Measurements from ENCODE around the gene S100A7A.
"Not testable (repeated sequence)": the region's sequence is repeated elsewhere in the genome, so short reads cannot be mapped to it uniquely, and the experiment has no call there.

The S100A7A gene

GRCh38 chr1:153417136-153417888 lies 992 bp downstream of the S100A7A start:
- peaks cover 2% of the 10 kb centered on the region for H3K27me3 ChIP-seq (ENCODE audit: control insufficient read depth, insufficient read depth, low read length)
- no peak overlapping the region for H3K9ac ChIP-seq (ENCODE audit: low read length)
- no peak overlapping the region for H3K27ac ChIP-seq (ENCODE audit: low read depth, low read length)
- no peaks in the 10 kb centered on the region for H3K4me1 ChIP-seq (ENCODE audit: control insufficient read depth, insufficient read depth, low read length)
- H3K36me3 ChIP-seq (ENCODE audit: control insufficient read depth, insufficient read depth, low read length), result no peaks in the 10 kb centered on the region
- no peak overlapping the region for H3K4me3 ChIP-seq (ENCODE audit: low read length)

- not testable (repeated sequence) for H3K36me3 ChIP-seq (ENCODE audit: control insufficient read depth, insufficient read depth, low read length); H3K9ac ChIP-seq (ENCODE audit: low read length); H3K27me3 ChIP-seq (ENCODE audit: control insufficient read depth, insufficient read depth, low read length); H3K4me3 ChIP-seq (ENCODE audit: low read length); H3K27ac ChIP-seq (ENCODE audit: low read depth, low read length); H3K4me1 ChIP-seq (ENCODE audit: control insufficient read depth, insufficient read depth, low read length)
Measured at GRCh38 chr1:153418758-153419435, 2.6 kb downstream of the S100A7A start.

GRCh38 chr1:153419436-153419793 lies 3.1 kb downstream of the S100A7A start:
- not testable (repeated sequence) for H3K4me3 ChIP-seq (ENCODE audit: low read length); H3K36me3 ChIP-seq (ENCODE audit: control insufficient read depth, insufficient read depth, low read length); H3K27me3 ChIP-seq (ENCODE audit: control insufficient read depth, insufficient read depth, low read length); H3K27ac ChIP-seq (ENCODE audit: low read depth, low read length); H3K9ac ChIP-seq (ENCODE audit: low read length); H3K4me1 ChIP-seq (ENCODE audit: control insufficient read depth, insufficient read depth, low read length)

- no peak overlapping the region for H3K9ac ChIP-seq (ENCODE audit: low read length)
- no peaks in the 10 kb centered on the region for H3K4me1 ChIP-seq (ENCODE audit: control insufficient read depth, insufficient read depth, low read length)
- peaks cover 2% of the 10 kb centered on the region for H3K27me3 ChIP-seq (ENCODE audit: control insufficient read depth, insufficient read depth, low read length)
- no peaks in the 10 kb centered on the region for H3K36me3 ChIP-seq (ENCODE audit: control insufficient read depth, insufficient read depth, low read length)
- no peak overlapping the region for H3K27ac ChIP-seq (ENCODE audit: low read depth, low read length)
- H3K4me3 ChIP-seq (ENCODE audit: low read length), result no peak overlapping the region
Measured at GRCh38 chr1:153420306-153420705, 4.0 kb downstream of the S100A7A start.

- Histone ChIP-seq H3K27me3 (ENCODE audit: control insufficient read depth, insufficient read depth, low read length) (peaks cover 2% of the 10 kb centered on the region), H3K27ac (ENCODE audit: low read depth, low read length) (no peak overlapping the region), H3K36me3 (ENCODE audit: control insufficient read depth, insufficient read depth, low read length) (no peaks in the 10 kb centered on the region), H3K9ac (ENCODE audit: low read length) (no peak overlapping the region), H3K4me1 (ENCODE audit: control insufficient read depth, insufficient read depth, low read length) (no peaks in the 10 kb centered on the region), H3K4me3 (ENCODE audit: low read length) (no peak overlapping the region)
Measured at GRCh38 chr1:153422450-153423068, 6.2 kb downstream of the S100A7A start.

- H3K4me3 ChIP-seq (ENCODE audit: low read length), result no peak overlapping the region
- H3K4me1 ChIP-seq (ENCODE audit: control insufficient read depth, insufficient read depth, low read length), result no peaks in the 10 kb centered on the region
- H3K36me3 ChIP-seq (ENCODE audit: control insufficient read depth, insufficient read depth, low read length), result no peaks in the 10 kb centered on the region
- no peak overlapping the region for H3K9ac ChIP-seq (ENCODE audit: low read length)
- no peak overlapping the region for H3K27ac ChIP-seq (ENCODE audit: low read depth, low read length)
- H3K27me3 ChIP-seq (ENCODE audit: control insufficient read depth, insufficient read depth, low read length), result no peaks in the 10 kb centered on the region
Measured at GRCh38 chr1:153426809-153427208, 10.5 kb downstream of the S100A7A start.

GRCh38 chr1:153428073-153428638 lies 11.8 kb downstream of the S100A7A start:
- Histone ChIP-seq H3K36me3 (ENCODE audit: control insufficient read depth, insufficient read depth, low read length) (no peaks in the 10 kb centered on the region), H3K4me3 (ENCODE audit: low read length) (no peak overlapping the region), H3K27ac (ENCODE audit: low read depth, low read length) (no peak overlapping the region), H3K4me1 (ENCODE audit: control insufficient read depth, insufficient read depth, low read length) (no peaks in the 10 kb centered on the region), H3K9ac (ENCODE audit: low read length) (no peak overlapping the region), H3K27me3 (ENCODE audit: control insufficient read depth, insufficient read depth, low read length) (no peaks in the 10 kb centered on the region)

GRCh38 chr1:153428791-153429190 lies 12.5 kb downstream of the S100A7A start:
- no peak overlapping the region for H3K9ac ChIP-seq (ENCODE audit: low read length)
- no peaks in the 10 kb centered on the region for H3K4me1 ChIP-seq (ENCODE audit: control insufficient read depth, insufficient read depth, low read length)
- no peaks in the 10 kb centered on the region for H3K36me3 ChIP-seq (ENCODE audit: control insufficient read depth, insufficient read depth, low read length)
- H3K4me3 ChIP-seq (ENCODE audit: low read length), result no peak overlapping the region
- no peak overlapping the region for H3K27ac ChIP-seq (ENCODE audit: low read depth, low read length)
- H3K27me3 ChIP-seq (ENCODE audit: control insufficient read depth, insufficient read depth, low read length), result no peaks in the 10 kb centered on the region

GRCh38 chr1:153429266-153430165 lies 13.2 kb downstream of the S100A7A start:
- H3K9ac ChIP-seq (ENCODE audit: low read length), result no peak overlapping the region
- no peaks in the 10 kb centered on the region for H3K4me1 ChIP-seq (ENCODE audit: control insufficient read depth, insufficient read depth, low read length)
- H3K27me3 ChIP-seq (ENCODE audit: control insufficient read depth, insufficient read depth, low read length), result no peaks in the 10 kb centered on the region
- H3K4me3 ChIP-seq (ENCODE audit: low read length), result no peak overlapping the region
- H3K36me3 ChIP-seq (ENCODE audit: control insufficient read depth, insufficient read depth, low read length), result no peaks in the 10 kb centered on the region
- H3K27ac ChIP-seq (ENCODE audit: low read depth, low read length), result no peak overlapping the region

GRCh38 chr1:153430166-153430553 lies 13.8 kb downstream of the S100A7A start:
- no peak overlapping the region for H3K4me3 ChIP-seq (ENCODE audit: low read length)
- no peaks in the 10 kb centered on the region for H3K27me3 ChIP-seq (ENCODE audit: control insufficient read depth, insufficient read depth, low read length)
- H3K36me3 ChIP-seq (ENCODE audit: control insufficient read depth, insufficient read depth, low read length), result no peaks in the 10 kb centered on the region
- no peaks in the 10 kb centered on the region for H3K4me1 ChIP-seq (ENCODE audit: control insufficient read depth, insufficient read depth, low read length)
- no peak overlapping the region for H3K27ac ChIP-seq (ENCODE audit: low read depth, low read length)
- H3K9ac ChIP-seq (ENCODE audit: low read length), result no peak overlapping the region

GRCh38 chr1:153430561-153430960 lies 14.2 kb downstream of the S100A7A start:
- no peaks in the 10 kb centered on the region for H3K4me1 ChIP-seq (ENCODE audit: control insufficient read depth, insufficient read depth, low read length)
- H3K9ac ChIP-seq (ENCODE audit: low read length), result no peak overlapping the region
- no peaks in the 10 kb centered on the region for H3K27me3 ChIP-seq (ENCODE audit: control insufficient read depth, insufficient read depth, low read length)
- H3K4me3 ChIP-seq (ENCODE audit: low read length), result no peak overlapping the region
- no peak overlapping the region for H3K27ac ChIP-seq (ENCODE audit: low read depth, low read length)
- H3K36me3 ChIP-seq (ENCODE audit: control insufficient read depth, insufficient read depth, low read length), result no peaks in the 10 kb centered on the region

- Histone ChIP-seq H3K27me3 (ENCODE audit: control insufficient read depth, insufficient read depth, low read length) (no peaks in the 10 kb centered on the region), H3K4me3 (ENCODE audit: low read length) (no peak overlapping the region), H3K36me3 (ENCODE audit: control insufficient read depth, insufficient read depth, low read length) (no peaks in the 10 kb centered on the region), H3K4me1 (ENCODE audit: control insufficient read depth, insufficient read depth, low read length) (no peaks in the 10 kb centered on the region), H3K9ac (ENCODE audit: low read length) (no peak overlapping the region), H3K27ac (ENCODE audit: low read depth, low read length) (no peak overlapping the region)
Measured at GRCh38 chr1:153431002-153431401, 14.7 kb downstream of the S100A7A start.
